Measurements from ENCODE around the gene RIMS3. TPM values are rescaled to one million over a fixed set of nuclear protein-coding genes. Genes with fewer than 3 reads are reported as not detected.
"Not testable (repeated sequence)": the region's sequence is repeated elsewhere in the genome, so short reads cannot be mapped to it uniquely, and the experiment has no call there.

The RIMS3 gene
- total and polyA plus RNA-seq, 12 donors, result 0.14 to 2.0 (median 0.71) TPM

GRCh38 chr1:40634901-40635655, 30.4 kb downstream of the RIMS3 start:
- no peaks in the 10 kb centered on the region for H3K36me3 ChIP-seq
- ATAC-seq (no peak), DNase-seq (no peak)
- H3K4me1 ChIP-seq, result peaks cover 0 to 15% (median 8%) of the 10 kb centered on the region in 9 donors
- no peak for TF ChIP-seq CTCF (IDR thresholded peaks at IDR 0.05)
- intact Hi-C loops (cut with DNase I), result loop anchor here in 3 of 10 donors (5.0 to 10.0 kb wide), 2 partner anchors 32 to 320 kb away; partner anchors contain the start of gene RIMS3 (in 3 of the 3)
- no peak overlapping the region for H3K27ac ChIP-seq
- H3K9me3 ChIP-seq, result no peaks in the 10 kb centered on the region
- no peak overlapping the region for H3K4me3 ChIP-seq
- H3K27me3 ChIP-seq, result no peaks in the 10 kb centered on the region
- 89% methylated on average over 6 of the region's 6 CpGs for WGBS, 2 donors

- Histone ChIP-seq H3K9me3 (no peaks in the 10 kb centered on the region), H3K27ac (no peak overlapping the region), H3K4me3 (no peak overlapping the region), H3K36me3 (no peaks in the 10 kb centered on the region), H3K27me3 (no peaks in the 10 kb centered on the region), H3K4me1 (peaks cover 0 to 15% (median 8%) of the 10 kb centered on the region in 9 donors)
- intact Hi-C loops (cut with DNase I), result loop anchor here in 3 of 10 donors (5.0 to 10.0 kb wide), 2 partner anchors 33 to 321 kb away; partner anchors contain the start of gene RIMS3 (in 3 of the 3)
- peak; percentile 26 to 34 for DNase-seq
- 37 to 40% methylated on average over 2 of the region's 2 CpGs for WGBS, 2 donors
- no peak for TF ChIP-seq CTCF (IDR thresholded peaks at IDR 0.05)
- ATAC-seq, result peak in 2 of 8 donors; percentile 26 to 36
Measured at GRCh38 chr1:40633931-40634376, 31.5 kb downstream of the RIMS3 start.

DNA sequence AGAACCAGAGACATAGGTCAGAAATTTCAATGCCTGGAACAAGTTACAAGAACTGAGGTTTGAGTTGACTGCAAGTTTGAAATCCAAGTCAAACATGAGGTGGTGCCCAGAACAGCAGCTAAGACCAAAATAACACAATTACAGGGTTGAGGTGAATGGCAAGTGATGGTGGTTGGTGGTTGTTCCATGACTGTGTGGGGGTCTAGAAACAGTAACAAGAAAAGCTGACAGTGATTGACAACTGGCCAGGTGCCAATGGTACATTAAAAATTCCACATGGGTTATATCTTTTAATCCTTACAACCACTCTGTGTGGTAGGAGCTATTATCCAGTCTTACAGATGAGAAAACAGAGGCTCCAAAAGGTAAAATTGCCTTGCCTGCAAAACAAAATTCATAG, 32.0 kb downstream of the RIMS3 start:
- no peak for DNase-seq
- no peak for ATAC-seq
- intact Hi-C loops (cut with DNase I), result loop anchor here in 3 of 10 donors (5.0 to 10.0 kb wide), 2 partner anchors 34 to 321 kb away; partner anchors contain the start of gene RIMS3 (in 3 of the 3)
- no peaks in the 10 kb centered on the region for H3K36me3 ChIP-seq
- H3K27me3 ChIP-seq, result no peaks in the 10 kb centered on the region
- peaks cover 0 to 15% (median 8%) of the 10 kb centered on the region in 9 donors for H3K4me1 ChIP-seq
- TF ChIP-seq CTCF (IDR thresholded peaks at IDR 0.05), result no peak
- H3K27ac ChIP-seq, result no peak overlapping the region
- H3K9me3 ChIP-seq, result no peaks in the 10 kb centered on the region
- no peak overlapping the region for H3K4me3 ChIP-seq

GRCh38 chr1:40630488-40631223, 34.8 kb downstream of the RIMS3 start:
- peak in 8 of 9 donors; percentile 36 to 56 (median 46) for TF ChIP-seq CTCF (IDR thresholded peaks at IDR 0.05)
- DNase-seq (no peak), ATAC-seq (peak in 3 of 8 donors; percentile 43 to 59 (median 51))
- H3K9me3 ChIP-seq, result no peaks in the 10 kb centered on the region
- no peak overlapping the region for H3K27ac ChIP-seq
- H3K27me3 ChIP-seq, result no peaks in the 10 kb centered on the region
- peaks cover 0 to 15% (median 8%) of the 10 kb centered on the region in 9 donors for H3K4me1 ChIP-seq
- intact Hi-C loops (cut with DNase I), result loop anchor here in 3 of 10 donors (5.0 to 10.0 kb wide), 2 partner anchors 37 to 324 kb away; partner anchors contain the start of gene RIMS3 (in 3 of the 3)
- H3K4me3 ChIP-seq, result no peak overlapping the region
- WGBS, 2 donors, result 57 to 60% methylated on average over 7 of the region's 7 CpGs
- no peaks in the 10 kb centered on the region for H3K36me3 ChIP-seq

DNA sequence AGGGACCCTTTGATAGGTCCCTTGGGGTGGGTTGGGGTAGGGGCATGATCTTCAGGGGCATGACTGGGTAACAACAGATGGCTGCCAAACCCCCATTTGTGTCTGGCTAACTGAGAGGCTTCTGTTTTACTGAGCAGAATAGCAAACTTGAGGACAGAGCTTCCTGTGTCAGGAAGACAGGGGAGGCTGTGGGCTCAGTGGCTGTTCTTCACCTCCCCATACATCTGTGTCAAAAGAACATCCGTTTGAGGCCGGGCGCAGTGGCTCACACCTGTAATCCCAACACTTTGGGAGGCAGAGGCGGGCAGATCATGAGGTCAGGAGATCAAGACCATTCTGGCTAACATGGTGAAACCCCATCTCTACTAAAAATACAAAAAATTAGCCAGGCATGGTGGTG, 35.9 kb downstream of the RIMS3 start:
- WGBS, 2 donors, result 73 to 84% methylated on average over 4 of the region's 4 CpGs
- not testable (repeated sequence) for H3K9me3 ChIP-seq, H3K4me3 ChIP-seq, H3K36me3 ChIP-seq, H3K27me3 ChIP-seq, ATAC-seq, DNase-seq, H3K27ac ChIP-seq
- peaks cover 0 to 15% (median 8%) of the 10 kb centered on the region in 9 donors for H3K4me1 ChIP-seq
- intact Hi-C loops (cut with DNase I), result loop anchor here in 5 of 10 donors (5.0 to 10.0 kb wide), 6 partner anchors 135 to 335 kb away; no protein-coding TSS in a partner anchor
